H1 (cell line): Measurements from ENCODE around the gene MARK3. TPM values are rescaled to one million over a fixed set of nuclear protein-coding genes. Genes with fewer than 3 reads are reported as not detected.

Source experiments
- ATF2 ChIP-seq: IDR thresholded peaks from 2 replicates; pipeline ENCODE4 v1.6.1; 2012; ENCODE audit warnings: low read length, inconsistent platforms
- GABPA ChIP-seq: IDR thresholded peaks from 2 replicates; pipeline ENCODE4 v1.6.1; 2011; ENCODE audit warnings: mild to moderate bottlenecking, low read length, moderate library complexity, borderline replicate concordance; ENCODE audit not compliant: insufficient read depth
- HDAC2 ChIP-seq, 2 experiments: fragments of 300-600 bp in 1 of 2; sonication (generic) in 1 of 2; IDR thresholded peaks; 2 replicates each; pipeline ENCODE4 v1.6.1; 2011 to 2012; ENCODE audit warnings: low read depth in 2 of 2, low read length in 2 of 2, mild to moderate bottlenecking in 2 of 2, moderate library complexity in 2 of 2, borderline replicate concordance in 1 of 2, inconsistent platforms in 1 of 2
- KDM1A ChIP-seq: fragments of 200-600, 300-600 bp; sonication (generic); IDR thresholded peaks from 2 replicates; pipeline ENCODE4 v1.7.1; 2016; ENCODE audit warnings: mild to moderate bottlenecking, low read length, borderline replicate concordance
- RBBP5 ChIP-seq: IDR thresholded peaks from 2 replicates; pipeline ENCODE4 v1.7.1; 2012; ENCODE audit warnings: low read depth, mild to moderate bottlenecking, inconsistent platforms, low read length, moderate library complexity, borderline replicate concordance
- SAP30 ChIP-seq: fragments of 300-600 bp; sonication (generic); IDR thresholded peaks from 2 replicates; pipeline ENCODE4 v1.7.1; 2012; ENCODE audit warnings: low read length, moderate library complexity, mild to moderate bottlenecking, inconsistent platforms; ENCODE audit not compliant: insufficient read depth, insufficient replicate concordance
- SP2 ChIP-seq: IDR thresholded peaks from 2 replicates; pipeline ENCODE4 v1.6.1; 2012; ENCODE audit warnings: mild to moderate bottlenecking, low read length, inconsistent platforms
- polyA plus RNA-seq, 7 experiments: library from polyadenylated mRNA; depleted of rRNA in 3 of 7; stranded (reverse) in 5 of 7; unstranded in 2 of 7; fragments of >200 nt in 5 of 7; fragments of 200-250 nt in 2 of 7; gene quantifications; 1 replicate in 5 of 7; 2 replicates in 1 of 7; 4 replicates in 1 of 7; pipeline versions ENCODE4 v1.2.1 to v1.2.3, GENCODE V29; 2011 to 2013; ENCODE audit warnings: missing spikeins in 2 of 7, mixed read lengths in 2 of 7
- total RNA-seq: library from RNA; stranded (reverse); fragmentation: NEBNext Ultra II Directional; extraction: Animal tissue kit (Norgen Biotek cat#: 25700); gene quantifications from 2 replicates; pipeline ENCODE4 v1.2.1, GENCODE V29; 2021

The MARK3 gene
- total and polyA plus RNA-seq, 2 of the 8 experiments (the other 6 are each of a cell fraction or from before 2014, with no cell fraction given): 39.4 to 76.9 TPM

- TF ChIP-seq ATF2 (no peak), HDAC2 (IDR thresholded peaks at IDR 0.05; ENCODE audit: borderline replicate concordance in 1 of 2, low read depth in 2 of 2, low read length in 2 of 2) (no peak), SP2 (no peak), RBBP5 (no peak), KDM1A (no peak), GABPA (no peak), SAP30 (no peak)
Measured at GRCh38 chr14:103508521-103509329, 123.5 kb downstream of the MARK3 start (continued).
